SK-N-SH (cell line): ENCODE results near the gene FBXW8. TPM values are rescaled to one million over a fixed set of nuclear protein-coding genes. Genes with fewer than 3 reads are reported as not detected.
A peak's percentile ranks its signal among the peaks of the same experiment; 100 is the strongest.

Experiments
- CTCF ChIA-PET: fragments of 300-600, 350-600 bp; formaldehyde crosslinking; extraction: SDS; loops from one replicate; lab custom pipeline; 2021; lab: Yijun Ruan, JAX
- POLR2A ChIA-PET: fragments of 350-600 bp; sonication (Branson Sonifier 250); formaldehyde crosslinking; extraction: SDS; loops from one replicate; lab custom pipeline; 2020; ENCODE audit warnings: antibody characterized with exemption, inconsistent platforms; lab: Yijun Ruan, JAX
- DNase-seq: peaks from one replicate; pipeline ENCODE4 v3.0.0; 2012
- H2AFZ ChIP-seq: fragments of 200-600 bp; sonication (generic); 2 replicates; pipeline ENCODE4 v1.8.1; 2016; ENCODE audit warnings: antibody characterized with exemption, mild to moderate bottlenecking, low read depth
- H3F3A ChIP-seq: fragments of 200-600 bp; sonication (generic); replicated peaks from 2 replicates; pipeline ENCODE3; 2016; ENCODE audit warnings: antibody characterized with exemption, mild to moderate bottlenecking; ENCODE audit not compliant: insufficient read depth
- H3K27ac ChIP-seq, 2 experiments: fragments of 200-500 bp in 1 of 2; fragments of 200-600 bp in 1 of 2; sonication (Bioruptor generic) in 1 of 2; sonication (generic), shearing (Covaris generic) in 1 of 2; 2 replicates each; pipeline versions ENCODE4 v1.5.1 to v1.6.1; 2014 to 2016; ENCODE audit warnings: low read depth in 2 of 2, inconsistent platforms in 1 of 2, low read length in 1 of 2, mild to moderate bottlenecking in 1 of 2, mixed read lengths in 1 of 2
- H3K27me3 ChIP-seq: fragments of 200-600 bp; sonication (generic), shearing (Covaris generic); 2 replicates; pipeline ENCODE4 v1.6.1; 2016; ENCODE audit warnings: mixed run types; ENCODE audit not compliant: insufficient read depth
- H3K36me3 ChIP-seq, 2 experiments: fragments of 200-500 bp in 1 of 2; fragments of 200-600 bp in 1 of 2; sonication (Bioruptor generic) in 1 of 2; sonication (generic) in 1 of 2; replicated peaks in 1 of 2; 2 replicates each; pipeline versions ENCODE3 to v1.5.1; 2014 to 2016; ENCODE audit warnings: low read length in 1 of 2, mild to moderate bottlenecking in 1 of 2; ENCODE audit not compliant: insufficient read depth in 2 of 2, control insufficient read depth in 1 of 2
- H3K4me1 ChIP-seq, 2 experiments: fragments of 200-500 bp in 1 of 2; fragments of 200-600 bp in 1 of 2; sonication (Bioruptor generic) in 1 of 2; sonication (generic), shearing (Covaris generic) in 1 of 2; 2 replicates each; pipeline versions ENCODE4 v1.5.1 to v1.6.1; 2014 to 2016; ENCODE audit warnings: low read depth in 1 of 2, low read length in 1 of 2, mixed run types in 1 of 2; ENCODE audit not compliant: insufficient read depth in 2 of 2, control insufficient read depth in 1 of 2
- H3K4me2 ChIP-seq: fragments of 200-600 bp; sonication (generic), shearing (Covaris generic); 2 replicates; pipeline ENCODE4 v1.6.1; 2017; ENCODE audit warnings: mixed run types
- H3K4me3 ChIP-seq, 2 experiments: fragments of 200-500 bp in 1 of 2; fragments of 200-600 bp in 1 of 2; sonication (Bioruptor generic) in 1 of 2; sonication (generic), shearing (Covaris generic) in 1 of 2; 2 replicates each; pipeline versions ENCODE4 v1.5.1 to v1.8.1; 2014 to 2016; ENCODE audit warnings: low read depth in 2 of 2, inconsistent platforms in 1 of 2, low read length in 1 of 2, mild to moderate bottlenecking in 1 of 2, mixed read lengths in 1 of 2, moderate library complexity in 1 of 2
- H3K79me2 ChIP-seq: fragments of 200-600 bp; sonication (generic); 2 replicates; pipeline ENCODE4 v1.8.1; 2017; ENCODE audit warnings: mild to moderate bottlenecking; ENCODE audit not compliant: insufficient read depth
- H3K9ac ChIP-seq: fragments of 200-600 bp; sonication (generic); 2 replicates; pipeline ENCODE4 v1.6.1; 2017; ENCODE audit warnings: mixed run types
- H3K9me2 ChIP-seq: fragments of 200-600 bp; sonication (generic); 2 replicates; pipeline ENCODE4 v1.6.1; 2017; ENCODE audit warnings: mixed run types
- H3K9me3 ChIP-seq: fragments of 200-600 bp; sonication (generic); 2 replicates; pipeline ENCODE4 v1.6.1; 2017; ENCODE audit warnings: mixed run types, mild to moderate bottlenecking, moderate library complexity
- H4K20me1 ChIP-seq: fragments of 200-600 bp; sonication (generic); 2 replicates; pipeline ENCODE4 v1.6.1; 2017; ENCODE audit warnings: mild to moderate bottlenecking, mixed run types; ENCODE audit not compliant: insufficient read depth
- CHD2 ChIP-seq: fragments of 150-350 bp; IDR thresholded peaks from 2 replicates; pipeline ENCODE4 v1.6.1; 2018; ENCODE audit warnings: low read length; ENCODE audit not compliant: partially characterized antibody
- CTCF ChIP-seq: fragments of 200-600 bp; sonication (generic); IDR thresholded peaks from 2 replicates; pipeline ENCODE4 v1.6.1; 2017; ENCODE audit warnings: antibody characterized with exemption, mild to moderate bottlenecking, moderate library complexity
- ELF1 ChIP-seq: IDR thresholded peaks from 2 replicates; pipeline ENCODE4 v1.4.0; 2012
- EP300 ChIP-seq, 2 experiments: IDR thresholded peaks; 2 replicates each; pipeline versions ENCODE4 v1.4.0 to v1.6.1; 2012; ENCODE audit warnings: borderline replicate concordance in 1 of 2, low read depth in 1 of 2, low read length in 1 of 2
- FOSL2 ChIP-seq: IDR thresholded peaks from 2 replicates; pipeline ENCODE4 v1.4.0; 2012; ENCODE audit warnings: low read depth, mild to moderate bottlenecking, moderate library complexity, borderline replicate concordance
- FOXJ3 ChIP-seq: sonication (generic); formaldehyde crosslinking; IDR thresholded peaks from 2 replicates; pipeline ENCODE4 v1.5.1; 2020; ENCODE audit warnings: mild to moderate bottlenecking, missing genetic modification reagents
- JUND ChIP-seq: IDR thresholded peaks from 2 replicates; pipeline ENCODE4 v1.4.0; 2012
- MXI1 ChIP-seq: IDR thresholded peaks from 2 replicates; pipeline ENCODE4 v1.6.1; 2012; ENCODE audit warnings: mild to moderate bottlenecking, low read depth, low read length, improper control_type of control experiment
- NFIC ChIP-seq: IDR thresholded peaks from 2 replicates; pipeline ENCODE4 v1.4.0; 2012; ENCODE audit warnings: borderline replicate concordance
- NRF1 ChIP-seq: IDR thresholded peaks from 2 replicates; pipeline ENCODE4 v1.6.1; 2012; ENCODE audit warnings: low read depth, mild to moderate bottlenecking, low read length
- POLR2AphosphoS5 ChIP-seq: IDR thresholded peaks from 2 replicates; pipeline ENCODE4 v1.6.1; 2012; ENCODE audit warnings: low read depth, low read length
- RAD21 ChIP-seq: IDR thresholded peaks from 2 replicates; pipeline ENCODE4 v1.6.1; 2012; ENCODE audit warnings: mild to moderate bottlenecking, low read length
- RCOR1 ChIP-seq: fragments of 150-350 bp; IDR thresholded peaks from 2 replicates; pipeline ENCODE4 v1.6.1; 2017; ENCODE audit warnings: antibody characterized with exemption, low read length
- REST ChIP-seq: IDR thresholded peaks from 2 replicates; pipeline ENCODE4 v1.6.1; 2012; ENCODE audit warnings: mild to moderate bottlenecking, low read depth, low read length, moderate library complexity
- RFX5 ChIP-seq: IDR thresholded peaks from 2 replicates; pipeline ENCODE4 v1.6.1; 2012; ENCODE audit warnings: mild to moderate bottlenecking, improper control_type of control experiment, low read length
- SIN3A ChIP-seq: IDR thresholded peaks from 2 replicates; pipeline ENCODE4 v1.6.1; 2012; ENCODE audit warnings: low read depth, mild to moderate bottlenecking, low read length, moderate library complexity, borderline replicate concordance
- SMC3 ChIP-seq: IDR thresholded peaks from 2 replicates; pipeline ENCODE4 v1.6.1; 2012; ENCODE audit warnings: low read depth, low read length, improper control_type of control experiment
- TEAD4 ChIP-seq: IDR thresholded peaks from 2 replicates; pipeline ENCODE4 v1.4.0; 2012; ENCODE audit warnings: mild to moderate bottlenecking, borderline replicate concordance; ENCODE audit not compliant: insufficient read depth
- YY1 ChIP-seq: IDR thresholded peaks from 2 replicates; pipeline ENCODE4 v1.4.0; 2012; ENCODE audit warnings: low read depth, mild to moderate bottlenecking
- ZBTB33 ChIP-seq: IDR thresholded peaks from 2 replicates; pipeline ENCODE4 v1.4.0; 2012; ENCODE audit warnings: low read depth, borderline replicate concordance
- WGBS: methylation state at CpG from one replicate; pipeline ENCODE4 v1.1.6; 2017; ENCODE audit warnings: low lambda C conversion rate; 5-methylcytosine and 5-hydroxymethylcytosine counted together
- polyA plus RNA-seq, 3 experiments: library from polyadenylated mRNA; depleted of rRNA; stranded (reverse); fragments of >200 nt; gene quantifications; 2 replicates each; pipeline ENCODE4 v1.2.3, GENCODE V29; 2012

The FBXW8 gene
- polyA plus RNA-seq, 1 of the 3 experiments (the other 2 are of a cell fraction), result 15.6 TPM

GRCh38 chr12:116959198-116959460, 48.4 kb downstream of the FBXW8 start:
- Histone ChIP-seq H3K9ac (no peak overlapping the region), H3K4me3 (no peak overlapping the region), H3K9me3 (no peaks in the 10 kb centered on the region), H3K27ac (peak overlapping the region in 1 of 2 experiments; percentile 92; a peak in 2 of 4 replicates), H4K20me1 (peaks cover 35% of the 10 kb centered on the region; the same call in 1 of the 2 replicates), H3K4me1 (peaks cover 4 to 52% of the 10 kb centered on the region in 2 experiments; a peak in 3 of 4 replicates), H3F3A (no peaks in the 10 kb centered on the region), H3K27me3 (no peaks in the 10 kb centered on the region), H2AFZ (no peak overlapping the region), H3K36me3 (peaks cover 15% of the 10 kb centered on the region in 2 experiments), H3K4me2 (no peak overlapping the region), H3K79me2 (peaks cover 46% of the 10 kb centered on the region; the same call in 1 of the 2 replicates), H3K9me2 (no peaks in the 10 kb centered on the region)
- 80% methylated on average over 2 of the region's 2 CpGs for WGBS
- TF ChIP-seq YY1, result no peak
- TF ChIP-seq SIN3A, result no peak
- TF ChIP-seq TEAD4, result no peak
- TF ChIP-seq FOSL2, result no peak
- TF ChIP-seq JUND, result no peak
- TF ChIP-seq NFIC, result no peak
- TF ChIP-seq CHD2, result no peak
- no peak for TF ChIP-seq RCOR1
- no peak for TF ChIP-seq ELF1
- no peak for TF ChIP-seq RFX5
- no peak for TF ChIP-seq SMC3
- no peak for TF ChIP-seq MXI1
- POLR2A ChIA-PET, result no interaction called here
- CTCF ChIA-PET, result interaction anchor here (0.9 kb wide), 1 partner anchor 10 kb away, joined by 3 read pairs; no protein-coding TSS in a partner anchor
- DNase-seq, result no peak

- CTCF ChIA-PET, result interaction anchor here (0.9 kb wide), 1 partner anchor 10 kb away, joined by 3 read pairs; no protein-coding TSS in a partner anchor
- POLR2A ChIA-PET, result no interaction called here
- H3K36me3 ChIP-seq, result peaks cover 15 to 21% of the 10 kb centered on the region in 2 experiments
- TF ChIP-seq MXI1 (peak; percentile 53; the same call in 1 of the 2 replicates), SMC3 (peak; percentile 15; the same call in 1 of the 2 replicates), POLR2AphosphoS5 (peak; percentile 41; the same call in 1 of the 2 replicates), CTCF (no peak), NRF1 (no peak), REST (no peak), RCOR1 (peak; percentile 94), ZBTB33 (no peak), FOXJ3 (CRISPR knock-in tag) (peak; percentile 97), RAD21 (peak; percentile 20), EP300 (IDR thresholded peaks at IDR 0.05; ENCODE audit: borderline replicate concordance in 1 of 2, low read depth in 1 of 2, low read length in 1 of 2) (peak in 1 of 2 experiments; percentile 97; a peak in 2 of 4 replicates)
These were observed 49.2 kb downstream of the FBXW8 start for GRCh38 chr12:116959845-116960514.

More at GRCh38 chr12:116959845-116960514, 49.2 kb downstream of the FBXW8 start:
- Histone ChIP-seq H3K9ac (no peak overlapping the region), H2AFZ (no peak overlapping the region), H3K27ac (peak overlapping the region in 1 of 2 experiments; percentile 92; a peak in 2 of 4 replicates), H3F3A (no peaks in the 10 kb centered on the region), H3K4me2 (no peak overlapping the region), H3K9me3 (no peaks in the 10 kb centered on the region), H3K4me1 (peaks cover 4 to 60% of the 10 kb centered on the region in 2 experiments; a peak in 3 of 4 replicates), H4K20me1 (peaks cover 32% of the 10 kb centered on the region; the same call in 1 of the 2 replicates), H3K4me3 (no peak overlapping the region), H3K79me2 (peaks cover 46% of the 10 kb centered on the region; the same call in 1 of the 2 replicates), H3K9me2 (no peaks in the 10 kb centered on the region), H3K27me3 (no peaks in the 10 kb centered on the region)
- DNase-seq, result peak; percentile 58
- 70% methylated on average over 5 of the region's 5 CpGs for WGBS
